GM19099 (cell line): Measurements from ENCODE around the gene ANKRD10.

ENCODE experiments used
- POLR2A ChIP-seq: IDR thresholded peaks from 3 replicates; pipeline ENCODE4 v1.6.1; 2011; ENCODE audit warnings: low read depth; ENCODE audit not compliant: insufficient read length; ENCODE audit errors: extremely low read depth

Gene ANKRD10

DNA sequence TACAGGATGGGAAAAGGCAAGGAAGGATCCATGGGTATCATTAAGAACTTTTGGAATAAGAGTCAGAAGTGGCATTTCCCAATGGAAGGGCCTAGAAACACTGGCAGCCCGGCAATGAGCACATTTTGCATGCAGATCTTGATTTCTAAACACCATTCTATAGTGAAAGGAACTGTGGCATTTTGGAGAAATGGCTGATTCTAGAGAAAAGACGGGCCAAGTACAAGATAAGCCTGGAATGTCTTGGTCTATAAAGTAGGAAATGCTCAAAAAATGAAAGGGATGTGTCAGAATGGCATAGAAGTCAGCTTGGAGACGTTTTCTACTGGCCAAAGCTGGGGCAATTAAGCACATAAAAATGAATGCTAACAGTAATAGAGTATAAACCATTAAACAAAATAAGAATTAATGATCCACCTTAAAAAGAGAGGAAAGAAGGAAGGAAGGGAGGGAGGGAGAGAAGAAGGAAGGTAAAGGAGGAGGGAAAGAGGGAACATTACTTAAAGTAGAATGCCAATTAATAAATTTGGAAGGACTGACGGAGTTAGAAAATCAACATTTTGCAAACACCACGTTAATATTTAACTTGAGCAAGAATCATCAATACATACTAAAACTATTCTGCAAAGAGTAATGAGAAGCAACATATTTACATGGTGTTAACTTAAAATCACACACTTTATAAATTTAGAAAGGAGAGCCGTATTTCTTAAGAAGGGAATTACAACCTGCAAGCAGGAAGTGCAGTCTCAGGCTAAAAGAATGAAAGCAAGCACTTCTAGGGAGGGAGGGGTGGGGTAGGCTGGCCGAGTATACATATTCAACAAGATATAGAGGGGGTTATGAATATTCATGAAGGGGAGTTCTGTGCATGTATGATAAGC, 78.9 kb downstream of the ANKRD10 start:
- TF ChIP-seq POLR2A, result no peak

DNA sequence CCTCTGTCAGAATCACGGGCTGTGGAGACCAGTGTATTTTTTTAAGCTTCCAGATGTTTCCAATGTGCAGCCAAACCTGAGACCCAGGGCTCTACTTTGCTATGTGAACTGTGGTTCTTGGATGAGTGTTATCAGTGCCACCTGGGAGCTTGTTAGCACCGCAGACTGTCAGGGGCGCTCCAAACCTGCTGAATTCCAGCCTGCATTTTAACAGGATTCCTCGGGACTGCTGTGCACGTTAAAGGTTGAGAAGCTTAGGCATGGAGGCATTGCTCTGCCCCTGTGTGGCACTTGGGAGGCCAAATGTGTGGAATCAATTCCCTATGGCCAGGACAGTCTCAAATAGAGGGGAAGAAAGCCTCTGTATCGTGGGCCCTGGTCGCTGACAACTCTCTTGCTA, 80.3 kb downstream of the ANKRD10 start:
- no peak for TF ChIP-seq POLR2A

DNA sequence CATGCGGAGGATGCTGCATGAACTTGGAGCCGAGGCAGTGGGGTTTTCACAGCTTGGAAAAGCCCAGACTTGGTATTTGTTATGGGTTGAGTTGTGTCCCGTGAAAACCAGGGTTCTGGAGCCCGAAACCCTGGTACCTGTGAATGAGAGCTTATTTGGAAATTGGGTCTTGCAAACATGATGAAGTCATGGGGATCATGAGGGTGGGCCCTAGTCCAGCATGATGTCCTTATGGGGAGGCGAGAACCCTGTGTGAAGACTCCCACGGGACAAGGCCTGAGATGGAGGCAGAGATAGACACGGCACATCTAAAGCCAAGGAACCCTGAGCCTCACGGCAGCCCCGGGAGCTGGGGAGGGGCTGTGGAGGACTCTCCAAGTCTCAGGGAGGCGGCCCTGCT, 82.3 kb downstream of the ANKRD10 start:
- TF ChIP-seq POLR2A, result no peak

DNA sequence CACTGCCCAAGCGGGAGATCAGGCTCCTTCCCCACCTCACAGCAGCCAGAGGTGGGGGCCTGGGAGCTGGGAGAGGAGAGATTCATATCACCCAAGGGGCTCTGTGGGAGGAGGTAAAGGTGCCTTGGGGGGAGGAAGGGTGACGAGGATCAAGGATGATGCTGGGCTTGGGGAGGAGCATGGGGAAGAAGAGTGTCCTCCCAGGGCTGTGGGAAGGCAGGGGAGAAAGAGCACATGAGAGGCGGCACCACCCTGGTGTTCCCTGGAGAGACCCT, 82.7 kb downstream of the ANKRD10 start:
- no peak for TF ChIP-seq POLR2A

DNA sequence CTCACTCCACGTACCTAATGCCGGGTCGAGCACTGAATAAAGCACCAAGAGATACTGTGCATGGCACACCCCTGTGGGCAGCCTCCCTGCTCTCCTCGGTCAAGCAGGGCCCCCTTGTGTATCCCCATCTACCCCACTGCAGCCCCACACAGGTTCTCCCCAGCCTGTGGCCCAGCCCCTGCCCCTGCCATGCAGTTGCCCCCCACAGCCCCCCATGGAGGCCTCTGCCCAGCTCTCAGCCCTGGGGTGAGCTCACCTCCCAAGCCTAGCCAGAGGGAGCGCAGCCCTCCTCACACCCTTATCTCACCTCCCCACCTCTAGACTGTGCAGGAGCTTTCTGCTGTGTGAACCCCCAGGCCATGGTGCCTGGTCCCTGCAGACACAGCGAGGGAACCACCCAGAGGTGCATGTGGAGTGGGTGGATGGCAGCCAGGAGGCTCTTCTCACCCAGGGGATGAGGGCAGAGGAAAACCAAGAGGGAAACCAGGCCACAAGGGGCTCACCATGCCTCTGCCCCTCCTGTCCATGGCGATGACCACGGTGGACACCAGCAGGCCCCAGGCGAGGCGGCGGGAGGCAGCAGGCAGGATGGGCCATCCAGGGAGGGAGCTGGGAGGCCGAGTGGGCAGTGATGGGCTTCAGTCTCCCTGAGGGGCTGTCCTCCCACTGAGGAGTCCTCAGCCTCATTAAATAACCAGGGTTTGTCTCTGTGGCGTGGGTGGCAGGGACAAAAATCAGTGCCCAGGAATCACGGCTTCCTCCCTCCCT, 83.2 kb downstream of the ANKRD10 start:
- no peak for TF ChIP-seq POLR2A

DNA sequence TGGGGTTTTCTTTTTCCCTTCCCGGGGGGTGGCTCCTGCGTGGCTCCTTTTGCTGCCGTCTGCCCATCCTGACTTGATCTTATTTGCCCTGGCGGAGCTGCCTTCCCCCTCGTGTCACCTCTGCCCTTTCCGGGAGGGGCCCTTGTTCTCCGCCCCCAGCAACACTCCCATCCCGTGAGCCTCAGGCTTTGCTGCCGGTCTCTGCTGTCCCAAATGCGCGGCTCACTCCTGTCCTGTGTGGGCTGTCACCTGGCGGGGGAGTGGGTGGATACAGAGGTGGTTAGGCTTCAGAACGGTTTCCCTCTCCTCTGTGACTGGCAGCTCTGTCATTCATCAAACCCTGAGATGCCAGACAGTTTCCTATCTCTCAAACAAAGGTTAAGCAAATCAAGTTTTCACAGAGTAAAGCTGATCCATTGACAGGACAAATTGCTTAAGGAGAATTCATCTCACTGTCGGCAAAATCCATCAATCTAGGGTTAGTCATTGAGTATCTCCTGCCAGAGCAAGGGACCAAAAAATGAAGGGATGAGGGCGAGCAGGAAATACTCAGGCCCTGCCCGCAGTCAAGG, 84.0 kb downstream of the ANKRD10 start:
- TF ChIP-seq POLR2A, result no peak

DNA sequence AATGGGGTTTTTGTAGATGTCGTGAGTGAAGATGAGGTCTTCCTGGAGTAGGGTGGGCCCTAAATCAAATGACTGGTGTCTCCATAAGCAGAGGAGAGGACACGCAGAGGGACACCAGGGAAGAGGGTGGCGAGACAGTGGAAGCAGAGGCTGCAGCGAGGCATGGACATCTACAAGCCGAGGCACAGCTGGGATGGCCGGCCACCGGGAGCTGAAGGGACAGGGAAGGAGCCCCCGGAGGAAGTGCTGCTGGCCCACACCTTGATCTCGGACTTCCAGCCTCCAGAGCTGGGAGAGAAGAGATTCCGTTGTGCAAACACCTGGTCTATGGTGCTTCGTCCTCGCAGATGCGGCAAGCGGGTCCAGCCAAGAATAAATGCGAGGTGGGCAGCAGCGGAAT, 84.5 kb downstream of the ANKRD10 start:
- no peak for TF ChIP-seq POLR2A

DNA sequence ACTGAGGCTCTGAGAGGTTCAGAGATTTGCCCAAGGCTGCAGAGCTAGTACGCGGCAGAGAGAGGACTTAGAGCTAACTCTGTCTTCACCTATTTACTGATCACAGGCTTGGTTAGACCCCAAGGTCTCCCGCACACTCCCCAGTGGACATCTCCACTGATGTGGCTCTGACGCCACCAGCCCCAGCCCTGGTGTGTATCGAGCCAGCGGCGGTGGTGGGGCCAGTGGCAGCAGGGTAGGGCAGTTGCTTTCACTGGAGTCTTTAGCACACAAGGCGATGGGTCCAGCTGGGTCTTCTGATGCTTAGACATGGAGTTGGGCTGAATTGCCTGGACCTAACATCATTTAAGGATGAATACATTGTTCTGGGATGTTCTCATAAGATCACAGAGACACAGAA, 85.4 kb downstream of the ANKRD10 start:
- no peak for TF ChIP-seq POLR2A

DNA sequence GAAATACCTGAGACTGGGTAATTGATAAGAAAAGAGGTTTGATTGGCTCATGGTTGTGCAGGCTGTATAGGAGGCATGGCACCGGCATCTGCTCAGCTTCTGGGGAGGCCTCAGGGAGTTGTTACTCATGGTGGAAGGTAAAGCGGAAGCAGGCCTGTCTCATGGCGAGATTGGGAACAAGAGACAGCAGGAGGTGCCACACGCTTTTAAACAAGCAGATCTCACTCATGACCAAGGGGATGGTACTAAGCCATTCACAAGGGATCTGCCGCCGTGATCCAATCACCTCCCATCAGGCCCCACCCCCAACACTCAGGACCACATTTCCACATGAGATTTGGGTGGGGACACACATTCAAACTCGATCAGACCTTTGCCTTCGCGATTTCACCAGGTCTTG, 86.2 kb downstream of the ANKRD10 start:
- no peak for TF ChIP-seq POLR2A
